ENCODE results near the gene ST6GAL1. TPM values are rescaled to one million over a fixed set of nuclear protein-coding genes. Genes with fewer than 3 reads are reported as not detected.

Gene ST6GAL1
- total and polyA plus RNA-seq, 2 of the 13 experiments (the other 11 are each of a cell fraction or from before 2014, with no cell fraction given), result 79.9 to 164 TPM

- TF ChIP-seq IRX3 (CRISPR knock-in tag; IDR thresholded peaks at IDR 0.05; ENCODE audit: borderline replicate concordance, low read depth) (no peak), NONO (IDR thresholded peaks at IDR 0.05) (no peak), NONO (CRISPR knock-in tag; conservative IDR thresholded peaks at IDR 0.05) (0 out of 2 replicates have a peak, but pooled peaks have one; percentile 13), PTBP1 (IDR thresholded peaks at IDR 0.05; ENCODE audit: low read depth, low read length, poor library complexity, severe bottlenecking) (no peak), ZNF709 (CRISPR knock-in tag; IDR thresholded peaks at IDR 0.05) (no peak), ZNF292 (CRISPR knock-in tag; IDR thresholded peaks at IDR 0.05; ENCODE audit: borderline replicate concordance, low read depth) (no peak), ARNT (IDR thresholded peaks at IDR 0.05) (no peak), ZNF776 (CRISPR knock-in tag; IDR thresholded peaks at IDR 0.05) (no peak), MATR3 (CRISPR knock-in tag; IDR thresholded peaks at IDR 0.05) (no peak), SP1 (IDR thresholded peaks at IDR 0.05) (no peak), SP1 (CRISPR knock-in tag; IDR thresholded peaks at IDR 0.05) (no peak), TBX2 (CRISPR knock-in tag; IDR thresholded peaks at IDR 0.05; ENCODE audit: borderline replicate concordance) (peak; percentile 57; the same call in 1 of the 2 replicates), ZNF7 (CRISPR knock-in tag; IDR thresholded peaks at IDR 0.05) (no peak), KDM4B (CRISPR knock-in tag; IDR thresholded peaks at IDR 0.05) (no peak), SP5 (CRISPR knock-in tag; IDR thresholded peaks at IDR 0.05; ENCODE audit: borderline replicate concordance, low read depth) (no peak), GTF3A (CRISPR knock-in tag; conservative IDR thresholded peaks at IDR 0.05) (no peak), DMAP1 (CRISPR knock-in tag; IDR thresholded peaks at IDR 0.05) (no peak; the same call in 1 of the 2 replicates), ZNF251 (CRISPR knock-in tag; IDR thresholded peaks at IDR 0.05) (no peak), MED1 (CRISPR knock-in tag; IDR thresholded peaks at IDR 0.05) (no peak; the same call in 1 of the 2 replicates), ZNF598 (CRISPR knock-in tag; IDR thresholded peaks at IDR 0.05; ENCODE audit: borderline replicate concordance) (no peak), TAF1 (CRISPR knock-in tag; IDR thresholded peaks at IDR 0.05) (no peak; the same call in none of the 2 replicates), NFIC (IDR thresholded peaks at IDR 0.05; ENCODE audit: low read length) (no peak), ZFP91 (CRISPR knock-in tag; IDR thresholded peaks at IDR 0.05; ENCODE audit: borderline replicate concordance) (no peak; the same call in 1 of the 2 replicates)
- TF ChIP-seq, protein P1, sequence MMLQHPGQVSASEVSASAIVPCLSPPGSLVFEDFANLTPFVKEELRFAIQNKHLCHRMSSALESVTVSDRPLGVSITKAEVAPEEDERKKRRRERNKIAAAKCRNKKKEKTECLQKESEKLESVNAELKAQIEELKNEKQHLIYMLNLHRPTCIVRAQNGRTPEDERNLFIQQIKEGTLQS (CRISPR knock-in tag; IDR thresholded peaks at IDR 0.05), result no peak; the same call in 1 of the 2 replicates
- TF ChIP-seq, protein P2, sequence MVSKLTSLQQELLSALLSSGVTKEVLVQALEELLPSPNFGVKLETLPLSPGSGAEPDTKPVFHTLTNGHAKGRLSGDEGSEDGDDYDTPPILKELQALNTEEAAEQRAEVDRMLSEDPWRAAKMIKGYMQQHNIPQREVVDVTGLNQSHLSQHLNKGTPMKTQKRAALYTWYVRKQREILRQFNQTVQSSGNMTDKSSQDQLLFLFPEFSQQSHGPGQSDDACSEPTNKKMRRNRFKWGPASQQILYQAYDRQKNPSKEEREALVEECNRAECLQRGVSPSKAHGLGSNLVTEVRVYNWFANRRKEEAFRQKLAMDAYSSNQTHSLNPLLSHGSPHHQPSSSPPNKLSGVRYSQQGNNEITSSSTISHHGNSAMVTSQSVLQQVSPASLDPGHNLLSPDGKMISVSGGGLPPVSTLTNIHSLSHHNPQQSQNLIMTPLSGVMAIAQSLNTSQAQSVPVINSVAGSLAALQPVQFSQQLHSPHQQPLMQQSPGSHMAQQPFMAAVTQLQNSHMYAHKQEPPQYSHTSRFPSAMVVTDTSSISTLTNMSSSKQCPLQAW (CRISPR knock-in tag; IDR thresholded peaks at IDR 0.05), result 0 out of 2 replicates have a peak, but pooled peaks have one; percentile 14
- TF ChIP-seq, protein P3, sequence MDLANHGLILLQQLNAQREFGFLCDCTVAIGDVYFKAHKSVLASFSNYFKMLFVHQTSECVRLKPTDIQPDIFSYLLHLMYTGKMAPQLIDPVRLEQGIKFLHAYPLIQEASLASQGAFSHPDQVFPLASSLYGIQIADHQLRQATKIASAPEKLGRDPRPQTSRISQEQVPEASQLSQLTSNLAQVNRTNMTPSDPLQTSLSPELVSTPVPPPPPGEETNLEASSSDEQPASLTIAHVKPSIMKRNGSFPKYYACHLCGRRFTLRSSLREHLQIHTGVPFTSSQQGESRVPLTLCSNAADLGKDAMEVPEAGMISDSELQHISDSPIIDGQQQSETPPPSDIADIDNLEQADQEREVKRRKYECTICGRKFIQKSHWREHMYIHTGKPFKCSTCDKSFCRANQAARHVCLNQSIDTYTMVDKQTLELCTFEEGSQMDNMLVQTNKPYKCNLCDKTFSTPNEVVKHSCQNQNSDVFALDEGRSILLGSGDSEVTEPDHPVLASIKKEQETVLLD (CRISPR knock-in tag; IDR thresholded peaks at IDR 0.05; ENCODE audit: low read depth), result no peak
- TF ChIP-seq, protein P4, sequence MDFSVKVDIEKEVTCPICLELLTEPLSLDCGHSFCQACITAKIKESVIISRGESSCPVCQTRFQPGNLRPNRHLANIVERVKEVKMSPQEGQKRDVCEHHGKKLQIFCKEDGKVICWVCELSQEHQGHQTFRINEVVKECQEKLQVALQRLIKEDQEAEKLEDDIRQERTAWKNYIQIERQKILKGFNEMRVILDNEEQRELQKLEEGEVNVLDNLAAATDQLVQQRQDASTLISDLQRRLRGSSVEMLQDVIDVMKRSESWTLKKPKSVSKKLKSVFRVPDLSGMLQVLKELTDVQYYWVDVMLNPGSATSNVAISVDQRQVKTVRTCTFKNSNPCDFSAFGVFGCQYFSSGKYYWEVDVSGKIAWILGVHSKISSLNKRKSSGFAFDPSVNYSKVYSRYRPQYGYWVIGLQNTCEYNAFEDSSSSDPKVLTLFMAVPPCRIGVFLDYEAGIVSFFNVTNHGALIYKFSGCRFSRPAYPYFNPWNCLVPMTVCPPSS (IDR thresholded peaks at IDR 0.05), result no peak
These were observed 109.5 kb downstream of the ST6GAL1 start (continued) for GRCh38 chr3:187039723-187040414.

All from HepG2 (cell line).